KOPT-K1 (cell line): ENCODE data around the gene VAMP2.
"Not testable (repeated sequence)": the region's sequence is repeated elsewhere in the genome, so short reads cannot be mapped to it uniquely, and the experiment has no call there.

Experiments used
- H3K27ac ChIP-seq: fragments of 200-600 bp; sonication (generic); 2 replicates; pipeline ENCODE4 v1.5.1; 2016; ENCODE audit warnings: antibody characterized with exemption, mild to moderate bottlenecking, low read depth, low read length; ENCODE audit not compliant: poor library complexity, severe bottlenecking
- H3K36me3 ChIP-seq: fragments of 200-600 bp; sonication (generic); 2 replicates; pipeline ENCODE4 v1.5.1; 2017; ENCODE audit warnings: antibody characterized with exemption, mild to moderate bottlenecking, low read length, moderate library complexity; ENCODE audit not compliant: insufficient read depth
- H3K9me3 ChIP-seq: fragments of 200-600 bp; sonication (generic); 2 replicates; pipeline ENCODE4 v1.5.1; 2017; ENCODE audit warnings: antibody characterized with exemption, low read length, mild to moderate bottlenecking; ENCODE audit not compliant: insufficient read depth, poor library complexity, severe bottlenecking

VAMP2 gene

DNA sequence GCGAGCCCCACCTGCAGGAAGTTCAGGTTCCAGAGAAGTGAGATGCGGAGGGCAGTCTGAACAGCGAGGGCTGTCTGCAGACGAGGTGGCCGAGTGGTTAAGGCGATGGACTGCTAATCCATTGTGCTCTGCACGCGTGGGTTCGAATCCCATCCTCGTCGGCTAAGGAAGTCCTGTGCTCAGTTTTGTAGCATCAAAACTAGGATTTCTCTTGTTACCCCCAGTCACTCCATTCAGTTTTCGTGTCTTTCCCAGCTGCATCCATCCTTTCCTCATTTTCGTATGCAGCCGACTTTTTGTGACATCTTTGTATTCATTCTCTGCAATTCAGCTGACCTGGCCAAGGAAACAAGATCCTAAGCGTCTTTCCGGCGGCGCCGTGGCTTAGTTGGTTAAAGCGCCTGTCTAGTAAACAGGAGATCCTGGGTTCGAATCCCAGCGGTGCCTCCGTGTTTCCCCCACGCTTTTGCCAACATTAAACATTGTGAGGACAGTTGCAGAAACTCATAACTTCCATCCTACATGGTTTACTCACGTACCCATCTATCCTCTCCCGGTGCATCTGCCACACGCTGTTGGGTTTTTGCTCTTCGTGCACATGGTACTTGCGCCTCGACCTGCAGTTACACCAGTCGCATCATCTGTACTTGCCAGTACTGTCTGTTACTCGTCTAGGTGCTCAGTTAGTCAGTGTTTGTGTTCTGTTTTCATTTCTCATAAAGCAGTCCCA, 24.2 kb upstream of the VAMP2 start:
- Histone ChIP-seq H3K27ac (peak overlapping the region; percentile 69), H3K9me3 (no peaks in the 10 kb centered on the region), H3K36me3 (no peaks in the 10 kb centered on the region)

DNA sequence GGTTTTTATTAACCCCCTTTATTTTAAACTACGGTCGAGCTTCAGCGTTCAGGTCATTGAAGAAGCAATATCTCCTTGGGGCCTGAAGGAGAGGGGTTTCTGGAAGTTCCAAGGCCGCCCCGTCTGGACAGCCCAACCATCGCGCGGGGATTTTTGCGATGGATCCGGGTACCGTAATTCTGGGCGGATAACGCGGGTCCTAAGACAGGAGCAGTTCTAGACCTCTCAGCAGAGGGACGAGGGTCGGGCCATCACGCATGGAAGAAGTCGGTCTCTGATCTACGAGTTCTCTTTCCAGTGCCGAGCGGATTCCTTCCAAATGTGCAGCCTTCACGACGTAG, 23.7 kb upstream of the VAMP2 start:
- no peaks in the 10 kb centered on the region for H3K36me3 ChIP-seq
- peak overlapping the region; percentile 69 for H3K27ac ChIP-seq
- no peaks in the 10 kb centered on the region for H3K9me3 ChIP-seq

DNA sequence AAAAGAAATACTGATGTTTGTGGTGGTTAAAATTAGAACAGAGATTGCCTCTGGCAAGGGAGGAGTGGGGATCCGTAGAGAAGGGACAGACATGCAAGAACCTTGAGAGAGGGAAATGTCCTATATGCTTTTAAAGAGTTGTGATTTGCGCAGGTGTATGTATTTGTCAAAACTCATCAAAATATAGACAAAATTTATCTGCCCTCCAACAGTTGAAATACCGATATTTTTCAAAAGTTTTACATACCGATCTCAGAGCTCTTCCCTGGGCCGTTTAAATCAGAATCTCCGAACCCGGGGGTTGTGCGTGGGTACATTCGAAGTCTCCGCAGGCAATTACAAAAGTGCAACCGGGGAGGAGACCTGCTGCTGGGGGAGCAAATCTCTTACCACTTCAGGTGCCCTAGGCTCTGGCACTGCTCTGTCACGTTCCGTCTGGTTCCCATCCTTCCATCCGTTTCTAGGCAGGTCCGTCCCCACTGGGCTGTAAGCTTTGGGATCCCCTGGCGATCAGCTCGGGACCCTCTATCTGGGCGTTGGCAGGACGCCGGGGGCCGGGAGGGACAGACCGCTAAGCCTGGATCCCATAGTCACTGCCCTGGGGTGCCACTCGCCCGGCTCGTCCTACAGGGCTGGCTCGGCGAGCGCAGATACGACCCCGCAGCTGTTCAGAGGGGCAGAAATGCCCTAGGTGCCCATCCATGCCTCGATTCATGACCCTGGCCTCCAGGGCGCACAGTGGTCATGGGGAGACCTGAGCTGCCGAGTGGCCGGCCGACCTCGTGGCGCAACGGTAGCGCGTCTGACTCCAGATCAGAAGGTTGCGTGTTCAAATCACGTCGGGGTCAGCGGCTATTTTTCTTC, 23.1 kb upstream of the VAMP2 start:
- Histone ChIP-seq H3K36me3 (no peaks in the 10 kb centered on the region), H3K27ac (peak overlapping the region; percentile 69), H3K9me3 (no peaks in the 10 kb centered on the region)

DNA sequence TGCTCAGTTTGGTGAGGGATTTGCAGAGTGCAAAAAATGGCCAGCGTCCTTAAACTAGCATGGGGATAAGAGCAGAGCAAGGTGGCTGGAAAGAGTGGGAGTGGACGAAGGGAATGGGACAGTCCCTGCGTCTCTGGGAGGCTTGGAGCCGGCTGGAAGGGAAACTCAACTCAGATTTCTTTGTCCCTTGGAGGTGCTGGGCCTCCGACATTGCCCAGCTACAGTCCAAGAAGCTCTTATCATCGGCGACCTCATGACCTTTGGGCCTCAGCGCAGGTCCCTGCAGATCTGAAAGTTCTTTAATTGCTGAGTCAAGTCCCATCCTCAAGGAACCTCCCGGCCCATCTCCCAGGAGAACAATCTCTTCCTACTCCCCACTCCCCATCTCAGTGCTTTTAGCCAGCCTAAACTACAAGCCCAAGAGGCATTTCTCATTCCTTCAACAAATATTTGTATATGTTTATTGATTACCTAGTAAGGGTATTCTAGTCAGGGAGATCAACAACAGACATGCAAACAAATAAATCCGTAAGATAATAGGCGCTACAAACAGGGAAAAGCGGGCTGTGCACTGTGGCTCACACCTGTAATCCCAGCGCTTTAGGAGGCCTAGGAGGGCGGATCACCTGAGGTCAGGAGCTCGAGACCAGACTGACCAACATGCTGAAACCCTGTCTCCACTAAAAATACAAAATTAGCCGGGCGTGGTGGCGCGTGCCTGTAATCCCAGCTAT, 14.4 kb upstream of the VAMP2 start:
- no peaks in the 10 kb centered on the region for H3K9me3 ChIP-seq
- H3K36me3 ChIP-seq, result no peaks in the 10 kb centered on the region

DNA sequence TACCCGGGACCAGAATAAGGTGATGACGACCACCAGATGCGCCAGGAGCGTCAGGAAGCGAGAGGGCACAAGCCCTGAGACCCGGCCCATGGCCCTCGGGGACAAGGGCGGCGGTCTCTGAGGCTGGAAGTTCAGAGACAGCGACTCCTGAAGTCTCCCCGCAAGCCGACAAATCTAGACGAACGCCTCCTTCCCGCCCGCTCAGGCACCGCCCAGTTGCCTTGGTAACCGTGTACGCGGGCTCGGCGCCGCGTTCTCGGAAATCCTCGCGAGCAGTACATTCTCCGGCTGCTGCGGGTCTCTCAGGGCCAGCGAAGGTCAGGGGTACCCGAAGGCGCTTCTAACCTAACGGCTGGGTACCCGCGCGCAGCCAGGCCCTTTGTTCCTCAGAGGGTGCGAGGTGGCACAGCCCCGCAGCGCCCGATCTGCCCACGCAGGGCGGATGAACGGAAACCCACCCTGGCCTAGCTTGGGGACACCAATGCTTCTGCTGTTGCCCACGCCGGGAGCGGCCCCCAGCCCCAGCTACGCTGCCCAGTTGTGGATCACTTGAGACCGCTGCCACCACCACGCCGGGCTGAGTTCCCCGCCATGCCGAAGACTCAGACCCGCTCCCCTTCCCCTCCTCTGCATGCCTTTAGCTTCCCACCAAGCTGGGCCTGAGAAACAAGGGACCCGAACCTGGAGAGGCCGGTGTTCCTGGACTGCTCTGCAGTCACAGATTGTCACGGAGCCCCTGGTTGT, 13.6 kb upstream of the VAMP2 start, which contains the start of gene TMEM107:
TSS of gene TMEM107 (minus strand) at position 184 of the 744 bp plus-strand sequence. CDS start at position 90, 94 bp downstream.
- Histone ChIP-seq H3K9me3 (no peaks in the 10 kb centered on the region), H3K27ac (peak within 1 kb of the TSS; percentile 85), H3K36me3 (no peaks in the 10 kb centered on the region)

More for the DNA sequence above, 14.4 kb upstream of the VAMP2 start:
- H3K27ac ChIP-seq, result peak overlapping the region; percentile 85

DNA sequence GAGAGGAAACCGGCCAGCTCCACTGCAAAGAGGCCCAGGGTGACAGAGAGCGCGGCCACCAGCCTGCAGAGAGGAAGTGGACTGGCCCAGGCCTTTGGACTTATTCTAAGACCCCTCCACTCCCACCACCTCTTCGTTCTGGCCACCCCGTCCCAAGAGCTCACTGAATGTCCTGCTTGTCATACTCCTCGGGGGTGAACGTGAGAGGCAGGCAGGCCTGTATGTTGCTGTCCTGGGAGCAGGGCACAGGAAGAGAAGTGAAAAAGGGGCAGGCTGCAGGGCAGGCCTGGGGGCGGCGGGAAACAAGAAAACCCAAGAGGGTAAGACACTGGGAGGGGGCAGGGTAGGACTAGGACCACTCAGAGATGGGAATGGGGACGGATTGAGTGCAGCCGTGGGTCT, 13.0 kb upstream of the VAMP2 start:
- Histone ChIP-seq H3K9me3 (no peaks in the 10 kb centered on the region), H3K27ac (peak overlapping the region; percentile 85)

DNA sequence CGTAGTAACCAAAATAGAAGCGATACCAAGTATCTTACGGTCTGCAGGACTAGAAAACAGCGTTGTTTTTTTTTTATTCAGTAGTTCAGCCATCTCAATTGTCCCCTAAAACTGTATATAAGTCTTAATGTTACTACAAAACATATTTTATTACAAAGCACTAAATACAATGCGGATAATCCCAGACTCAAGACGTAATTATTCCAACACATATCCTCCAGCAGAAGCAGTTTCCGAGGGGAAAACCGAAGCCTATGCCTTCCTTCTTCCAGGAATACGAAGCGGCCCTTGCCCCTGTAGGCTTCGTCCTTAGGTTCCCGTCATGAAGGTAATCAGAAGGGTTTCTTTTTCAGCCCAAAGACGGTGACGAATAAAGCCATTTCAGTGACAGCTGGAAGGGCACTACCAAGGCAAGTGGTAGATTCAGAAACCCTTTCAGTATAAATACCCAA, 11.1 kb upstream of the VAMP2 start:
- Histone ChIP-seq H3K9me3 (no peaks in the 10 kb centered on the region), H3K36me3 (no peaks in the 10 kb centered on the region), H3K27ac (peak overlapping the region; percentile 94)

More for the DNA sequence above, 13.0 kb upstream of the VAMP2 start:
- no peaks in the 10 kb centered on the region for H3K36me3 ChIP-seq

DNA sequence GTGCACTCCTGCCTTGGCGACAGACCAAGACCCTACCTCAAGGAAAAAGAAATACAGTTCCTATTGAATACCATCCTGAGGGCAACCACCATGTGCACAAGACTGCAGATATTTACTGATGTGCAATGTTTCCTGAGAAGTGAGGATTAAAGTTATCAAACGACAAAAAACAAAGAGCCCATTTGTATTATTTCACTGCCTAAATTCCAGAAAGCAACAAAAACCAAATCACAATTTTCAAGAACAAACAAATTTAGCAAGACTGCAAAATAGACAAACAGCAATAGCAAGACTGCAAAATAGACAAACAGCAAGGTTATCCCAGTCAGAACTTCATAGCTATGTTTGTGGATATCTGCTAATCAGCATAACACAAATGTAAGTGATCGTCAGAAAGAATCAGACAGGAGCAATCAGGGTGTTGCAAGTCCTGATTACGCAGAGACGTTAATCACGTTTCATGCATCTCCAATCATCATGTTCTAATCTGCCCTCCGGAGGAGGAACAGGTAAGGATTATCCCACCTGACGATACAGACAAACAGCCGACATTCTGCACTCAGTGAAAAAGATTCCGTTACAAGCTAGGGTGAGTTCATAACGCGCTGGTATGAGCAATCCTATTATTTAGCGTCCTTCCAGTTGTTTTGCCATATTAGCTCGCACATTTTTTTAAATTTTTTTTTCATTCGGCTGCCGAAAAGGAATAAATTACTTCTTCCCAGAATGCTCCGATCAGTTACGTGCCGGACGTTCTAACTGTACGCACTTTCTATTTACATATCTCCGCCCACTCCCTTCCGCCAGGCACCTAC, 10.5 kb upstream of the VAMP2 start:
- Histone ChIP-seq H3K27ac (peak overlapping the region; percentile 94), H3K36me3 (no peaks in the 10 kb centered on the region), H3K9me3 (no peaks in the 10 kb centered on the region)

DNA sequence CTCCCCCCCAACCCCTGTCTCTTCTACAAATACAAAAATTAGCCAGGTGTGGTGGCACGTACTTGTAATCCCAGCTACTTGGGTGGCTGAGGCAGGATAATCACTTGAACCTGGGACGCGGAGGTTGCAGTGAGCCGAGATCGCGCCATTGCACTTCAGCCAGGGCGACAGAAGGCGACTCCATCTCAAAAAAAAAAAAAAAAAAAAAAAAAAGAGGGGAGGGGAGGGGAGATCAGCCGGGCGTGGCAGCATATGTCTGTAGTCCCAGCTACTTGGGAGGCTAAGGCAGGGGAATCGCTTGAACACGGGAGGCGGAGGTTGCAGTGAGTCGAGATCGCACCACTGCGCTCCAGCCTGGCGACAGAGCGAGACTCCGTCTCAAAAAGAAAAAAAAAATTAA, 7.4 kb upstream of the VAMP2 start:
- not testable (repeated sequence) for H3K9me3 ChIP-seq, H3K36me3 ChIP-seq, H3K27ac ChIP-seq

DNA sequence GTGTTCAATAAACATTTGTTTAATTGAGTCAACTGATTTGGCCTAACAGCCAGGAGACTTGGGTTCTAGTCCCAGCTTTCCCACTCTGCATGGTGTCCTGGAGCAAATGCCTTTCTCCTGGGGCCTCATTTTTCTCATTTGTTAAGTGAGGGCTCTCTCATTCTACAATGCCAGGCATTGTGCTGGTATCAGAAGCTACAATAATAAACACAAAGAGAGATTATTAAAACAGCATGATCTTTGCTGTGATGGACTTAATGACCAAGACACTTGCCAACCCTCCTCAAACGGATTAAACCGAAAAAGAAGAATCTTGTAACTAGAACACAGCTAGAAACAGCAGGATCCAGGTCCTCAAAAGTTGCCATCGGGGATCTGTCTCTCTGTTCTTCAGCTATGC, 4.8 kb upstream of the VAMP2 start:
- no peak overlapping the region for H3K27ac ChIP-seq
- H3K9me3 ChIP-seq, result no peaks in the 10 kb centered on the region
- H3K36me3 ChIP-seq, result no peaks in the 10 kb centered on the region

DNA sequence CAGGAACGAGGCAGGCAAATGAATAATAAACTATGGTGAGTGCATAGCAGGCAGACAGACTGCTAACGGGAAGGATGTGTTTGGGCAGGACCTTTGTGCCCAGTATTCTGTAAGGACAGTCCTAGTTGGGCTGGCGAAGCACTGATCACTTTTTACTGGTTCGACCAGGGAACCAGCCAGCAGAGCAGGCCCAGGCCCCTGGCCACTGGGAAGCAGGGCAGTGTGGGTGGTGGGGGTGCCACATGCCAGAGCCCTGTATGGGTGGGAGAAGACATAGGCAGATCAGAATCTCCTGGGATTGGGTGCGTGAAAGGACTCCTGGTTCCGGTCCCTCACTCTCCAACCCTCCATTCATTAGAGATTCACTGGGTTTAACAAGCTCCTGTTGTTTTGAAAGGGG, 4.0 kb upstream of the VAMP2 start:
- Histone ChIP-seq H3K36me3 (no peaks in the 10 kb centered on the region), H3K9me3 (no peaks in the 10 kb centered on the region), H3K27ac (no peak overlapping the region)

DNA sequence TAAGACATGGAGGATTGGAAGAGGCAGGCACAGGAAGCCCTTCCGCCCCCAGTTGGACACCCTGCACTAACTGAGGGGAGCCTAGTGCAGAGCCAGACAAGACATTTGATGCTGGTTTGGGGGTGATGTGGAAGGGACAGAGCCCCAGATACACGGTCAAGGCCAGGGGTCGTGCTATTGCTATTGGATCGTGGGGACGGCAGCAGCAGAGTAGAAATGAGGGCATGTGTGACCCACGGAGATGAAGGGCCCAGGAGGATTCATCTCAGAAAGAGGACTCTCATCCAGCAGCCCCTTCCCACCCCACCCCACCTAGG, 2.0 kb upstream of the VAMP2 start:
- peak overlapping the region; percentile 91 for H3K27ac ChIP-seq
- H3K9me3 ChIP-seq, result no peaks in the 10 kb centered on the region
- H3K36me3 ChIP-seq, result peaks cover 18% of the 10 kb centered on the region

DNA sequence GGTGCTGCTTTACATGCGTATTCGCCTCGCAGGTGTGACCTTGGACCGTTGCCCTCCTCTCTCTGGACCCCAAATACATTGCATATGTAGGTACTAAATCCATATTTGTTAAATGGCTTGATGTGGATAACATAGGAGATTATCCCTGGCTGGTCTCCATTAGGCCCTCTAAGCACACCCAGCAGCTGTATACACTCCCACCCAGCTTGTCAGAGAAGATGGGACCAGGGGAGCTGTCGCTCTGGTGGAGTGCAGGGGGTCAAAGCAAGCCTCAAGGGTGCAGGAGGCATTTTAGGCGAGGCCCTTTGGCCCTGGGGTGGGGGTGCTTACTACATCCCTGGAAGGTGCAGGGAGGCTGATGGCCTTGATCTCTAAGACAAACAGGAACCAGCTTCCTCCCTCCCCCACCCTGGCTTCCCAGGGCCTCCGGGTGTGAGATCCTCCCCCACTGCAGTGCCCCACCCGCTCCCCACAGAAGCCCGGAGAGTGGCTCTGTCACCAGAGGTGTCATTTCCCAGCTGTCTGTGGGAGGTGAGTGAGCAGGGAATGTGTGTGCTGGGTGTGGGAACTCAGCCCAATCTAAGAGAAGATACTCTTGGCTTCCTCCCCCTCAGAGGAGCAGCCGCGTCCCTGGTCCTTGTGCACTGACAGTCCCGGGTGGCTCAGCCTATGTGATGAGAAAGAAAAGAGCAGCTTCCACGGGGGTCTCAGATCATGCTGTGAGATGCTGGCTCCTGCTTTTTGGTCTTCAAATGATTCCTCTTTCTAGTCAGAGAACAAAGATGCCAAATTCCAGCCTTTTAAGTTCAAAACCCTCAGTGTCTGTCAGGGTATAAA, 1.4 kb upstream of the VAMP2 start:
- H3K27ac ChIP-seq, result peak overlapping the region; percentile 91
- peaks cover 24% of the 10 kb centered on the region for H3K36me3 ChIP-seq
- H3K9me3 ChIP-seq, result no peaks in the 10 kb centered on the region
